ENCODE results near the gene SMOC2.
"Not testable (repeated sequence)": the region's sequence is repeated elsewhere in the genome, so short reads cannot be mapped to it uniquely, and the experiment has no call there.

SMOC2 gene

DNA sequence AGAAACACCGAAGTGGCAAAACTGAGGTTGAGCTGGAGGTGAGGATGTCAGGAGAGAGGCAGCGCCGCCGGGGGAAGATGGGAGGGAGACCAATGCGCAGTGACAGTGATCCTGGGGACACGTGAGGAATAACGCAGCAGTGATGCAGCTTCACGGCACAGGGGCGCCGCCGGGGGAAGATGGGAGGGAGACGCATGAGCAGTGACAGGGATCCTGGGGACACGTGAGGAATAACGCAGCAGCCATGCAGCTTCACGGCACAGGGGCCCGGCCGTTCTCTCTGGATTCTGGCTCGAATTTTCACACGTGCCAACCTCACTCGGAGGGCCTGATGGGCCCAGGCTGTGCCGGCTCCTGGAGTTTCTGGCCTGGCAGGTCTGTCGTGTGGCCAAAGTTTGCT is 94.7 kb downstream of the SMOC2 start:
- H3K36me3 ChIP-seq: no peaks in the 10 kb centered on the region
- no peaks in the 10 kb centered on the region for H3K4me1 ChIP-seq
- no peak for DNase-seq
- no peaks in the 10 kb centered on the region for H3K9me3 ChIP-seq
- H3K27me3 ChIP-seq: no peaks in the 10 kb centered on the region; the same call in 1 of the 2 replicates
- no peak for TF ChIP-seq CTCF (IDR thresholded peaks at IDR 0.05; ENCODE audit: low read depth, low read length)
- H3K4me3 ChIP-seq (ENCODE audit: low read depth, low read length): no peak overlapping the region

DNA sequence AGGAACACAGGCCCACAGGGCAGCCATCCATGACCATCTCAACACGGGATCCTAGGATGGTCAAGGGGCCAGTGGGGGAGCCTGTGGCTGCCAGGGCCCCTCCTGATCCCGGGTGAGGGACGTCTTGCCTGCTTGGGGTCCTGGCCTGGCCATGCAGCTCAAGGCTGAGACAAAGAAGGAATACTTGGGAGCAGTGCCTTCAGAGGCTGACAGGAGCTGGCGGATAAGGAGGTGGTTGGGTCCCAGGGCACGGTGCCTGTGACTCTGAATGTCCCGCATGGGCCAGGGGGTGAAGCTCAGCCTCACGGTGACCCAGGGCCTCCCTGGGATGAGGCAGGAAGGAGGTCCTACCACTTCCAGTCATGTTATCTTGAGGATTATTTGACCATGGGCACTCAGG is 95.2 kb downstream of the SMOC2 start:
- Histone ChIP-seq H3K27me3 (peaks cover 2% of the 10 kb centered on the region; the same call in 1 of the 2 replicates), H3K4me3 (ENCODE audit: low read depth, low read length) (no peak overlapping the region), H3K36me3 (no peaks in the 10 kb centered on the region), H3K4me1 (no peaks in the 10 kb centered on the region), H3K9me3 (no peaks in the 10 kb centered on the region)
- TF ChIP-seq CTCF (IDR thresholded peaks at IDR 0.05; ENCODE audit: low read depth, low read length): no peak
- DNase-seq: no peak

DNA sequence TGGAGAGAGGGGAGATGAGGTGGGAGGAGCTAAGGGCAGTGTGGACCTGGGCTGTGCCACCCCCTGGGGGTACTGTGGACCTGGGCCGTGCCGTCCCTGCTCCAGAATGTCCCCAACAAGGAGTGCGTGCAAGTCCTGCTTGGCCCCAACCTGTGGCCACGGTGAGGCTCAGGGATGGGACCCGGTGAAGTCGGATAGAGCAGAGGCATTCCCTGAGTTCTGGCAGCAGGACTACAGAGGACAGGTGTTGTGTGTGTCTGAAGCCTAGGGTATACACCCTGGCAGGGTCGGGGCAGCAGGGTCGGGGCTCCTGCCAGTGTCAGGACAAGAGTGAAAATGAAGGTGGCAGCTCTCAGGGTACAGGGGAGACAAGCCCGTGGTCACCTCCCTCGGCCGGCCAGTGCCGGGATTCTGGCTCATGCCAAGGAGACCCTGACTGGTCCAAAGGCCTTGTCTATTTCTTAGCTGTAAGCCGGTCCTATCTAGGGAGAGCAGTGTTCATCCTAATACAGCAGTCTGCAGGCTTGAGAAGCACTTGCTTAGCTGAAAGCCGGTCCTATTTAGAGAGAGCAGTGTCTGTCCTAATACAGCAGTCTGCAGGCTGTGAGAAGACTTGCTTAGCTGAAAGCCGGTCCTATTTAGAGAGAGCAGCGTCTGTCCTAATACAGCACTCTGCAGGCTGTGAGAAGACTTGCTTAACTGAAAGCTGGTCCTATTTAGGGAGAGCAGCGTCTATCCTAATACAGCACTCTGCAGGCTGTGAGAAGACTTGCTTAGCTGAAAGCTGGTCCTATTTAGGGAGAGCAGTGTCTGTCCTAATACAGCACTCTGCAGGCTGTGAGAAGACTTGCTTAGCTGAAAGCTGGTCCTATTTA is 95.9 kb downstream of the SMOC2 start:
- TF ChIP-seq CTCF (IDR thresholded peaks at IDR 0.05; ENCODE audit: low read depth, low read length): no peak
- Histone ChIP-seq H3K36me3 (no peaks in the 10 kb centered on the region), H3K27me3 (peaks cover 2% of the 10 kb centered on the region; the same call in 1 of the 2 replicates), H3K9me3 (no peaks in the 10 kb centered on the region), H3K4me3 (ENCODE audit: low read depth, low read length) (no peak overlapping the region), H3K4me1 (no peaks in the 10 kb centered on the region)
- no peak for DNase-seq

DNA sequence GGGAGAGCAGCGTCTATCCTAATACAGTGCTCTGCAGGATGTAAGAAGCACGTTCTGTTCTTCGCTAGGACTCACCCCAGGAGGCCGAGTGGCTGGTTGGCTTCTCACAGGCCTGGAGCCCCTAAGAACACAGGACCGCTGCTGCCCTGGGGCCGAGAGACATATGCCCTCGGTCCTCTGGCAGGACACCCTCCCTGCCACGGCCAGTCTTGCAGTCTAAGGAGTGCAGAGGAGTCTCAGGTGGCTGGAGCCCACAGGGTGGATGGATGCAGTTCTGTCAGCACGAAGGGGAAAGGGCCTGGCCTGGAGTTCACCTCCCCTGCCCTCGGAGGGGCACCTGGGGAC is 96.5 kb downstream of the SMOC2 start:
- TF ChIP-seq CTCF (IDR thresholded peaks at IDR 0.05; ENCODE audit: low read depth, low read length): no peak
- H3K27me3 ChIP-seq: peaks cover 5% of the 10 kb centered on the region
- H3K4me1 ChIP-seq: no peaks in the 10 kb centered on the region
- no peak overlapping the region for H3K4me3 ChIP-seq (ENCODE audit: low read depth, low read length)
- H3K36me3 ChIP-seq: no peaks in the 10 kb centered on the region
- no peaks in the 10 kb centered on the region for H3K9me3 ChIP-seq
- DNase-seq: no peak

DNA sequence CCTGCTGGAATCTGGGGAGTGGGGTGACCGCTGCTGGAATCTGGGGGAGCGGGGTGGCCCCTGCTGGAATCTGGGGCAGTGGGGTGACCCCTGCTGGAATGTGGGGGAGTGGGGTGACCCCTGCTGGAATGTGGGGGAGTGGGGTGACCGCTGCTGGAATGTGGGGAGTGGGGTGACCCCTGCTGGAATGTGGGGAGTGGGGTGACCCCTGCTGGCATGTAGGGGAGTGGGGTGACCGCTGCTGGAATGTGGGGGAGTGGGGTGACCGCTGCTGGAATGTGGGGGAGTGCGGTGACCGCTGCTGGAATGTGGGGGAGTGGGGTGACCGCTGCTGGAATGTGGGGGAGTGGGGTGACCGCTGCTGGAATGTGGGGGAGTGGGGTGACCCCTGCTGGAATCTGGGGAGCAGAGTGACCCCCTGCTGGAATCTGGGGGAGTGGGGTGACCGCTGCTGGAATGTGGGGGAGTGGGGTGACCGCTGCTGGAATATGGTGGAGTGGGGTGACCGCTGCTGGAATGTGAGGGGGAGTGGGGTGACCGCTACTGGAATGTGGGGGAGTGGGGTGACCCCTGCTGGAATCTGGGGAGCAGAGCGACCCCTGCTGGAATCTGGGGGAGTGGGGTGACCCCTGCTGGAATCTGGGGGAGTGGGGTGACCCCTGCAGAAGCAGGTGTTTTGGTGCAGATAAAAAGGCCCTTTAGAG is 97.4 kb downstream of the SMOC2 start:
- H3K9me3 ChIP-seq; DNase-seq; H3K27me3 ChIP-seq; H3K36me3 ChIP-seq; H3K4me3 ChIP-seq (ENCODE audit: low read depth, low read length); H3K4me1 ChIP-seq: not testable (repeated sequence)

GRCh38 chr6:168538892-168539811 is 98.2 kb downstream of the SMOC2 start:
- Histone ChIP-seq H3K4me3 (ENCODE audit: low read depth, low read length) (no peak overlapping the region), H3K4me1 (no peaks in the 10 kb centered on the region), H3K27me3 (peaks cover 8% of the 10 kb centered on the region), H3K9me3 (no peaks in the 10 kb centered on the region), H3K36me3 (no peaks in the 10 kb centered on the region)
- no peak for DNase-seq
- no peak for TF ChIP-seq CTCF (IDR thresholded peaks at IDR 0.05; ENCODE audit: low read depth, low read length)

Data from BE2C (cell line).